SK-N-SH (cell line): ENCODE data around the gene IQSEC3. TPM values are rescaled to one million over a fixed set of nuclear protein-coding genes. Genes with fewer than 3 reads are reported as not detected.

Experiments
- CTCF ChIA-PET: fragments of 300-600, 350-600 bp; formaldehyde crosslinking; extraction: SDS; loops from one replicate; lab custom pipeline; 2021; lab: Yijun Ruan, JAX
- POLR2A ChIA-PET: fragments of 350-600 bp; sonication (Branson Sonifier 250); formaldehyde crosslinking; extraction: SDS; loops from one replicate; lab custom pipeline; 2020; ENCODE audit warnings: antibody characterized with exemption, inconsistent platforms; lab: Yijun Ruan, JAX
- DNase-seq: peaks from one replicate; pipeline ENCODE4 v3.0.0; 2012
- H2AFZ ChIP-seq: fragments of 200-600 bp; sonication (generic); 2 replicates; pipeline ENCODE4 v1.8.1; 2016; ENCODE audit warnings: antibody characterized with exemption, mild to moderate bottlenecking, low read depth
- H3F3A ChIP-seq: fragments of 200-600 bp; sonication (generic); replicated peaks from 2 replicates; pipeline ENCODE3; 2016; ENCODE audit warnings: antibody characterized with exemption, mild to moderate bottlenecking; ENCODE audit not compliant: insufficient read depth
- H3K27ac ChIP-seq, 2 experiments: fragments of 200-500 bp in 1 of 2; fragments of 200-600 bp in 1 of 2; sonication (Bioruptor generic) in 1 of 2; sonication (generic), shearing (Covaris generic) in 1 of 2; 2 replicates each; pipeline versions ENCODE4 v1.5.1 to v1.6.1; 2014 to 2016; ENCODE audit warnings: low read depth in 2 of 2, inconsistent platforms in 1 of 2, low read length in 1 of 2, mild to moderate bottlenecking in 1 of 2, mixed read lengths in 1 of 2
- H3K27me3 ChIP-seq: fragments of 200-600 bp; sonication (generic), shearing (Covaris generic); 2 replicates; pipeline ENCODE4 v1.6.1; 2016; ENCODE audit warnings: mixed run types; ENCODE audit not compliant: insufficient read depth
- H3K36me3 ChIP-seq, 2 experiments: fragments of 200-500 bp in 1 of 2; fragments of 200-600 bp in 1 of 2; sonication (Bioruptor generic) in 1 of 2; sonication (generic) in 1 of 2; replicated peaks in 1 of 2; 2 replicates each; pipeline versions ENCODE3 to v1.5.1; 2014 to 2016; ENCODE audit warnings: low read length in 1 of 2, mild to moderate bottlenecking in 1 of 2; ENCODE audit not compliant: insufficient read depth in 2 of 2, control insufficient read depth in 1 of 2
- H3K4me1 ChIP-seq, 2 experiments: fragments of 200-500 bp in 1 of 2; fragments of 200-600 bp in 1 of 2; sonication (Bioruptor generic) in 1 of 2; sonication (generic), shearing (Covaris generic) in 1 of 2; 2 replicates each; pipeline versions ENCODE4 v1.5.1 to v1.6.1; 2014 to 2016; ENCODE audit warnings: low read depth in 1 of 2, low read length in 1 of 2, mixed run types in 1 of 2; ENCODE audit not compliant: insufficient read depth in 2 of 2, control insufficient read depth in 1 of 2
- H3K4me2 ChIP-seq: fragments of 200-600 bp; sonication (generic), shearing (Covaris generic); 2 replicates; pipeline ENCODE4 v1.6.1; 2017; ENCODE audit warnings: mixed run types
- H3K4me3 ChIP-seq, 2 experiments: fragments of 200-500 bp in 1 of 2; fragments of 200-600 bp in 1 of 2; sonication (Bioruptor generic) in 1 of 2; sonication (generic), shearing (Covaris generic) in 1 of 2; 2 replicates each; pipeline versions ENCODE4 v1.5.1 to v1.8.1; 2014 to 2016; ENCODE audit warnings: low read depth in 2 of 2, inconsistent platforms in 1 of 2, low read length in 1 of 2, mild to moderate bottlenecking in 1 of 2, mixed read lengths in 1 of 2, moderate library complexity in 1 of 2
- H3K79me2 ChIP-seq: fragments of 200-600 bp; sonication (generic); 2 replicates; pipeline ENCODE4 v1.8.1; 2017; ENCODE audit warnings: mild to moderate bottlenecking; ENCODE audit not compliant: insufficient read depth
- H3K9ac ChIP-seq: fragments of 200-600 bp; sonication (generic); 2 replicates; pipeline ENCODE4 v1.6.1; 2017; ENCODE audit warnings: mixed run types
- H3K9me2 ChIP-seq: fragments of 200-600 bp; sonication (generic); 2 replicates; pipeline ENCODE4 v1.6.1; 2017; ENCODE audit warnings: mixed run types
- H3K9me3 ChIP-seq: fragments of 200-600 bp; sonication (generic); 2 replicates; pipeline ENCODE4 v1.6.1; 2017; ENCODE audit warnings: mixed run types, mild to moderate bottlenecking, moderate library complexity
- H4K20me1 ChIP-seq: fragments of 200-600 bp; sonication (generic); 2 replicates; pipeline ENCODE4 v1.6.1; 2017; ENCODE audit warnings: mild to moderate bottlenecking, mixed run types; ENCODE audit not compliant: insufficient read depth
- CHD2 ChIP-seq: fragments of 150-350 bp; IDR thresholded peaks from 2 replicates; pipeline ENCODE4 v1.6.1; 2018; ENCODE audit warnings: low read length; ENCODE audit not compliant: partially characterized antibody
- CTCF ChIP-seq: fragments of 200-600 bp; sonication (generic); IDR thresholded peaks from 2 replicates; pipeline ENCODE4 v1.6.1; 2017; ENCODE audit warnings: antibody characterized with exemption, mild to moderate bottlenecking, moderate library complexity
- ELF1 ChIP-seq: IDR thresholded peaks from 2 replicates; pipeline ENCODE4 v1.4.0; 2012
- EP300 ChIP-seq, 2 experiments: IDR thresholded peaks; 2 replicates each; pipeline versions ENCODE4 v1.4.0 to v1.6.1; 2012; ENCODE audit warnings: borderline replicate concordance in 1 of 2, low read depth in 1 of 2, low read length in 1 of 2
- EZH2phosphoT487 ChIP-seq: fragments of 200-600 bp; sonication (generic); IDR thresholded peaks from 2 replicates; pipeline ENCODE4 v1.6.1; 2017; ENCODE audit warnings: low read depth, mixed run types, mild to moderate bottlenecking, antibody characterized with exemption, moderate library complexity, borderline replicate concordance
- FOSL2 ChIP-seq: IDR thresholded peaks from 2 replicates; pipeline ENCODE4 v1.4.0; 2012; ENCODE audit warnings: low read depth, mild to moderate bottlenecking, moderate library complexity, borderline replicate concordance
- FOXJ3 ChIP-seq: sonication (generic); formaldehyde crosslinking; IDR thresholded peaks from 2 replicates; pipeline ENCODE4 v1.5.1; 2020; ENCODE audit warnings: mild to moderate bottlenecking, missing genetic modification reagents
- GABPA ChIP-seq: IDR thresholded peaks from 2 replicates; pipeline ENCODE4 v1.4.0; 2012; ENCODE audit warnings: low read depth, mild to moderate bottlenecking
- GATA2 ChIP-seq: sonication (generic); formaldehyde crosslinking; IDR thresholded peaks from 2 replicates; pipeline ENCODE4 v1.5.0; 2020; ENCODE audit warnings: mild to moderate bottlenecking, missing genetic modification reagents
- IRF3 ChIP-seq: fragments of 150-350 bp; IDR thresholded peaks from 2 replicates; pipeline ENCODE4 v1.6.1; 2016; ENCODE audit warnings: mild to moderate bottlenecking, low read depth, low read length
- MXI1 ChIP-seq: IDR thresholded peaks from 2 replicates; pipeline ENCODE4 v1.6.1; 2012; ENCODE audit warnings: mild to moderate bottlenecking, low read depth, low read length, improper control_type of control experiment
- NFIC ChIP-seq: IDR thresholded peaks from 2 replicates; pipeline ENCODE4 v1.4.0; 2012; ENCODE audit warnings: borderline replicate concordance
- POLR2AphosphoS5 ChIP-seq: IDR thresholded peaks from 2 replicates; pipeline ENCODE4 v1.6.1; 2012; ENCODE audit warnings: low read depth, low read length
- RAD21 ChIP-seq: IDR thresholded peaks from 2 replicates; pipeline ENCODE4 v1.6.1; 2012; ENCODE audit warnings: mild to moderate bottlenecking, low read length
- RCOR1 ChIP-seq: fragments of 150-350 bp; IDR thresholded peaks from 2 replicates; pipeline ENCODE4 v1.6.1; 2017; ENCODE audit warnings: antibody characterized with exemption, low read length
- SIN3A ChIP-seq: IDR thresholded peaks from 2 replicates; pipeline ENCODE4 v1.6.1; 2012; ENCODE audit warnings: low read depth, mild to moderate bottlenecking, low read length, moderate library complexity, borderline replicate concordance
- SMC3 ChIP-seq: IDR thresholded peaks from 2 replicates; pipeline ENCODE4 v1.6.1; 2012; ENCODE audit warnings: low read depth, low read length, improper control_type of control experiment
- USF2 ChIP-seq: fragments of 150-350 bp; IDR thresholded peaks from 2 replicates; pipeline ENCODE4 v1.6.1; 2017; ENCODE audit warnings: antibody characterized with exemption, low read length, low read depth, borderline replicate concordance
- WGBS: methylation state at CpG from one replicate; pipeline ENCODE4 v1.1.6; 2017; ENCODE audit warnings: low lambda C conversion rate; 5-methylcytosine and 5-hydroxymethylcytosine counted together
- polyA plus RNA-seq, 3 experiments: library from polyadenylated mRNA; depleted of rRNA; stranded (reverse); fragments of >200 nt; gene quantifications; 2 replicates each; pipeline ENCODE4 v1.2.3, GENCODE V29; 2012
- TF ChIP-seq, protein P1 (sequence below): IDR thresholded peaks from 2 replicates; pipeline ENCODE4; 2012
- TF ChIP-seq, protein P2 (sequence below): IDR thresholded peaks from 2 replicates; pipeline ENCODE4 v1.6.1; 2012; ENCODE audit warnings: mild to moderate bottlenecking, low read depth, low read length, moderate library complexity

IQSEC3 gene
- polyA plus RNA-seq, 1 of the 3 experiments (the other 2 are of a cell fraction) = 0.02 TPM

GRCh38 chr12:155646-156045 lies 89.1 kb downstream of the IQSEC3 start:
- DNase-seq = no peak
- CTCF ChIA-PET = no interaction called here
- Histone ChIP-seq H3K27me3 (no peaks in the 10 kb centered on the region), H4K20me1 (no peaks in the 10 kb centered on the region), H3F3A (no peaks in the 10 kb centered on the region), H3K9me3 (no peaks in the 10 kb centered on the region), H3K36me3 (no peaks in the 10 kb centered on the region), H3K4me3 (no peak overlapping the region), H3K4me1 (peaks cover 0 to 10% of the 10 kb centered on the region in 2 experiments; a peak in 1 of 4 replicates), H3K4me2 (no peak overlapping the region), H3K79me2 (no peaks in the 10 kb centered on the region), H3K27ac (no peak overlapping the region), H3K9me2 (no peaks in the 10 kb centered on the region), H2AFZ (no peak overlapping the region), H3K9ac (no peak overlapping the region)
- POLR2A ChIA-PET = no interaction called here
- no peak for TF ChIP-seq IRF3
- TF ChIP-seq, protein P1, sequence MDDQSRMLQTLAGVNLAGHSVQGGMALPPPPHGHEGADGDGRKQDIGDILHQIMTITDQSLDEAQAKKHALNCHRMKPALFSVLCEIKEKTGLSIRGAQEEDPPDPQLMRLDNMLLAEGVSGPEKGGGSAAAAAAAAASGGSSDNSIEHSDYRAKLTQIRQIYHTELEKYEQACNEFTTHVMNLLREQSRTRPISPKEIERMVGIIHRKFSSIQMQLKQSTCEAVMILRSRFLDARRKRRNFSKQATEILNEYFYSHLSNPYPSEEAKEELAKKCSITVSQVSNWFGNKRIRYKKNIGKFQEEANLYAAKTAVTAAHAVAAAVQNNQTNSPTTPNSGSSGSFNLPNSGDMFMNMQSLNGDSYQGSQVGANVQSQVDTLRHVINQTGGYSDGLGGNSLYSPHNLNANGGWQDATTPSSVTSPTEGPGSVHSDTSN = no peak
- TF ChIP-seq MXI1 = no peak
- TF ChIP-seq, protein P2, sequence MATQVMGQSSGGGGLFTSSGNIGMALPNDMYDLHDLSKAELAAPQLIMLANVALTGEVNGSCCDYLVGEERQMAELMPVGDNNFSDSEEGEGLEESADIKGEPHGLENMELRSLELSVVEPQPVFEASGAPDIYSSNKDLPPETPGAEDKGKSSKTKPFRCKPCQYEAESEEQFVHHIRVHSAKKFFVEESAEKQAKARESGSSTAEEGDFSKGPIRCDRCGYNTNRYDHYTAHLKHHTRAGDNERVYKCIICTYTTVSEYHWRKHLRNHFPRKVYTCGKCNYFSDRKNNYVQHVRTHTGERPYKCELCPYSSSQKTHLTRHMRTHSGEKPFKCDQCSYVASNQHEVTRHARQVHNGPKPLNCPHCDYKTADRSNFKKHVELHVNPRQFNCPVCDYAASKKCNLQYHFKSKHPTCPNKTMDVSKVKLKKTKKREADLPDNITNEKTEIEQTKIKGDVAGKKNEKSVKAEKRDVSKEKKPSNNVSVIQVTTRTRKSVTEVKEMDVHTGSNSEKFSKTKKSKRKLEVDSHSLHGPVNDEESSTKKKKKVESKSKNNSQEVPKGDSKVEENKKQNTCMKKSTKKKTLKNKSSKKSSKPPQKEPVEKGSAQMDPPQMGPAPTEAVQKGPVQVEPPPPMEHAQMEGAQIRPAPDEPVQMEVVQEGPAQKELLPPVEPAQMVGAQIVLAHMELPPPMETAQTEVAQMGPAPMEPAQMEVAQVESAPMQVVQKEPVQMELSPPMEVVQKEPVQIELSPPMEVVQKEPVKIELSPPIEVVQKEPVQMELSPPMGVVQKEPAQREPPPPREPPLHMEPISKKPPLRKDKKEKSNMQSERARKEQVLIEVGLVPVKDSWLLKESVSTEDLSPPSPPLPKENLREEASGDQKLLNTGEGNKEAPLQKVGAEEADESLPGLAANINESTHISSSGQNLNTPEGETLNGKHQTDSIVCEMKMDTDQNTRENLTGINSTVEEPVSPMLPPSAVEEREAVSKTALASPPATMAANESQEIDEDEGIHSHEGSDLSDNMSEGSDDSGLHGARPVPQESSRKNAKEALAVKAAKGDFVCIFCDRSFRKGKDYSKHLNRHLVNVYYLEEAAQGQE = no peak
- no peak for TF ChIP-seq GABPA
- no peak for TF ChIP-seq SIN3A
- no peak for TF ChIP-seq ELF1
- no peak for TF ChIP-seq RAD21
- no peak for TF ChIP-seq USF2
- TF ChIP-seq FOXJ3 (CRISPR knock-in tag) = no peak
- no peak for TF ChIP-seq FOSL2
- no peak for TF ChIP-seq EZH2phosphoT487
- no peak for TF ChIP-seq CHD2
- no peak for TF ChIP-seq GATA2 (CRISPR knock-in tag)
- no peak for TF ChIP-seq EP300 (IDR thresholded peaks at IDR 0.05; ENCODE audit: borderline replicate concordance in 1 of 2, low read depth in 1 of 2, low read length in 1 of 2)
- TF ChIP-seq CTCF = no peak
- TF ChIP-seq SMC3 = no peak
- TF ChIP-seq NFIC = no peak
- no peak for TF ChIP-seq RCOR1
- no peak for TF ChIP-seq POLR2AphosphoS5
- 49% methylated on average over 5 of the region's 8 CpGs for WGBS
